Gastrocnemius medialis (tissue), 4 donors: ENCODE results near the gene MAN1B1. TPM values are rescaled to one million over a fixed set of nuclear protein-coding genes. Genes with fewer than 3 reads are reported as not detected.

Source experiments
- ATAC-seq, 2 donors: fragments of 150-250 bp; one replicate each; pipeline ENCODE4 v1.9.1; 2016
- DNase-seq, 2 donors: peaks; one replicate each; pipeline ENCODE4 v3.0.0-alpha.2; 2019
- H3K27ac ChIP-seq, 4 donors: fragments of 200-600 bp; sonication (generic); 1 replicate in 1 of 4; 2 replicates in 3 of 4; pipeline ENCODE4 v1.5.1; 2016 to 2018; ENCODE audit warnings: mild to moderate bottlenecking in 2 of 4, moderate library complexity in 1 of 4
- H3K27me3 ChIP-seq, 3 donors: fragments of 200-600 bp; sonication (generic) in 2 of 3; 1 replicate in 1 of 3; 2 replicates in 2 of 3; pipeline versions ENCODE4 v1.5.1 to v1.6.0; 2016 to 2019; ENCODE audit warnings: mild to moderate bottlenecking in 1 of 3, moderate library complexity in 1 of 3
- H3K36me3 ChIP-seq, 2 donors: fragments of 200-600 bp; sonication (generic) in 1 of 2; one replicate each; pipeline ENCODE4 v1.5.1; 2017 to 2018
- H3K4me1 ChIP-seq, 2 donors: fragments of 200-600 bp; sonication (generic) in 1 of 2; one replicate each; pipeline ENCODE4 v1.5.1; 2016 to 2017; ENCODE audit warnings: mild to moderate bottlenecking in 2 of 2
- H3K4me3 ChIP-seq, 4 donors: fragments of 200-600 bp; sonication (generic) in 3 of 4; 1 replicate in 1 of 4; 2 replicates in 3 of 4; pipeline ENCODE4 v1.5.1; 2016 to 2019; ENCODE audit warnings: mild to moderate bottlenecking in 2 of 4
- H3K9me3 ChIP-seq, 3 donors: fragments of 200-600 bp; sonication (generic) in 2 of 3; 1 replicate in 1 of 3; 2 replicates in 2 of 3; pipeline ENCODE4 v1.5.1; 2016 to 2019
- POLR2A ChIP-seq, 2 donors: fragments of 450-650 bp; IDR thresholded peaks; one replicate each; pipeline ENCODE4 v1.6.1; 2017; ENCODE audit warnings: antibody characterized with exemption in 2 of 2, mild to moderate bottlenecking in 2 of 2, moderate library complexity in 2 of 2
- in situ Hi-C, 4 donors: fragments of 200-750 bp; cut with MboI; loops; one replicate each; pipeline versions ENCODE4 v1.15.0 to v1.8.0; 2017; ENCODE audit warnings: low sequenced_read_pairs in 4 of 4
- intact Hi-C: fragments of 100-400 bp; cut with DNase I; formaldehyde crosslinking; loops from one replicate; pipeline ENCODE4 v1.15.1; 2023; ENCODE audit warnings: low total_unique reads
- total RNA-seq, 4 donors: library from RNA; depleted of rRNA; stranded (reverse); fragments of >200 nt; gene quantifications; one replicate each; pipeline versions ENCODE4 v1.1.0 to v1.2.3, GENCODE V29; 2016
- TF ChIP-seq, protein P1 (sequence below), 5 experiments: fragments of 450-650 bp in 3 of 5; fragments of 200-600 bp in 2 of 5; sonication (generic) in 2 of 5; IDR thresholded peaks in 4 of 5; conservative IDR thresholded peaks in 1 of 5; 1 replicate in 4 of 5; 2 replicates in 1 of 5; pipeline ENCODE4 v1.5.1; 2016 to 2019; ENCODE audit warnings: antibody characterized with exemption in 5 of 5, mild to moderate bottlenecking in 3 of 5, moderate library complexity in 3 of 5

MAN1B1 gene
- total RNA-seq, 4 donors from 2014 or later = 15.9 to 31.9 (median 21.1) TPM

- ATAC-seq (no peak), DNase-seq (no peak)
- Histone ChIP-seq H3K27ac (no peak overlapping the region), H3K4me3 (peak overlapping the region; percentile 62 to 88 (median 78)), H3K27me3 (peaks cover 15 to 24% (median 18%) of the 10 kb centered on the region in 3 donors), H3K4me1 (peaks cover 12 to 17% of the 10 kb centered on the region in 2 donors), H3K9me3 (no peaks in the 10 kb centered on the region), H3K36me3 (no peaks in the 10 kb centered on the region)
- in situ Hi-C loops (loop anchor here in 2 of 4 donors (10.0 kb wide), 2 partner anchors 86 to 96 kb away; partner anchors contain the start of genes CYSRT1 (in 1 of the 2), RNF208 (in 1 of the 2) and RNF224 (in 1 of the 2)), intact Hi-C loops (no loop called here)
- TF ChIP-seq, protein P1, sequence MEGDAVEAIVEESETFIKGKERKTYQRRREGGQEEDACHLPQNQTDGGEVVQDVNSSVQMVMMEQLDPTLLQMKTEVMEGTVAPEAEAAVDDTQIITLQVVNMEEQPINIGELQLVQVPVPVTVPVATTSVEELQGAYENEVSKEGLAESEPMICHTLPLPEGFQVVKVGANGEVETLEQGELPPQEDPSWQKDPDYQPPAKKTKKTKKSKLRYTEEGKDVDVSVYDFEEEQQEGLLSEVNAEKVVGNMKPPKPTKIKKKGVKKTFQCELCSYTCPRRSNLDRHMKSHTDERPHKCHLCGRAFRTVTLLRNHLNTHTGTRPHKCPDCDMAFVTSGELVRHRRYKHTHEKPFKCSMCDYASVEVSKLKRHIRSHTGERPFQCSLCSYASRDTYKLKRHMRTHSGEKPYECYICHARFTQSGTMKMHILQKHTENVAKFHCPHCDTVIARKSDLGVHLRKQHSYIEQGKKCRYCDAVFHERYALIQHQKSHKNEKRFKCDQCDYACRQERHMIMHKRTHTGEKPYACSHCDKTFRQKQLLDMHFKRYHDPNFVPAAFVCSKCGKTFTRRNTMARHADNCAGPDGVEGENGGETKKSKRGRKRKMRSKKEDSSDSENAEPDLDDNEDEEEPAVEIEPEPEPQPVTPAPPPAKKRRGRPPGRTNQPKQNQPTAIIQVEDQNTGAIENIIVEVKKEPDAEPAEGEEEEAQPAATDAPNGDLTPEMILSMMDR (IDR thresholded peaks at IDR 0.05 in 4 of 5, conservative IDR thresholded peaks at IDR 0.05 in 1 of 5) = no peak
- TF ChIP-seq POLR2A (IDR thresholded peaks at IDR 0.05) = no peak
These were observed 41.5 kb downstream of the MAN1B1 start for GRCh38 chr9:137128158-137128861.

DNA sequence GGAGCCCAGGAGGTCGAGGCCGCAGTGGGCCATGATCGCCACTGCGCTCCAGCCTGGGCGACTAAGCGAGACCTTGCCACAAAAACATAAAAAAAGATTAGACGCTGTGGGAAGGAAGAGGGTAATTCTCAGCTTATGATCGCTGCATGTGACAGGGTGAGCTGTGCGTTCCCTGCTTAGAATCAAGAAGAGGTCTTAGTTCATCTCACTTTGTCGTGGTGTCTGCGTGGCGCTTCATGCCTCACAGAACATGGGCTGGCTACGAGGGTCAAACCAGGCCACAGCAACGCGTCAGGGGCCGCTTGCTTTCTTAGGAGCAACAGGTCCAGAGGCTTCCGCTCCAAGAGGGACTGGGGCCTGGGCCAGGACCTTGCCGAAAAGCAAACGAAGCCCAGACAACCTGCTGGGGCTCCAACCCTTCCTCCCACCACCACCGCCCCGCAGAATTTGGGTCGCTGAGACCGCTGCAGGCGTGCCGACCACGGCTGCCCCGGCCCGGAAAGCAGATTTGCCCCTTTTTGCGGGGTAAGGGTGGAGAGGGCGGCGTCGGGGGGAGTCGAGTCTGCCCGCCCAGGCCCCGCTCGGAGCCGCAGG, 42.2 kb downstream of the MAN1B1 start:
- H3K4me3 ChIP-seq = peak overlapping the region; percentile 62 to 88 (median 78)
- TF ChIP-seq, protein P1 (IDR thresholded peaks at IDR 0.05 in 4 of 5, conservative IDR thresholded peaks at IDR 0.05 in 1 of 5) = no peak
- no peak for TF ChIP-seq POLR2A (IDR thresholded peaks at IDR 0.05)
- peak overlapping the region in 3 of 4 donors; percentile 49 to 54 (median 54) for H3K27ac ChIP-seq
- ATAC-seq = peak in 1 of 2 donors; percentile 34
- peaks cover 12 to 17% of the 10 kb centered on the region in 2 donors for H3K4me1 ChIP-seq
- intact Hi-C loops = no loop called here
- in situ Hi-C loops = loop anchor here in 2 of 4 donors (10.0 kb wide), 2 partner anchors 86 to 96 kb away; partner anchors contain the start of genes CYSRT1 (in 1 of the 2), RNF208 (in 1 of the 2) and RNF224 (in 1 of the 2)
- no peak for DNase-seq
- H3K27me3 ChIP-seq = peaks cover 16 to 24% (median 24%) of the 10 kb centered on the region in 3 donors
- no peaks in the 10 kb centered on the region for H3K9me3 ChIP-seq
- no peaks in the 10 kb centered on the region for H3K36me3 ChIP-seq

GRCh38 chr9:137129456-137130175, 42.8 kb downstream of the MAN1B1 start:
- Histone ChIP-seq H3K4me1 (peaks cover 12 to 17% of the 10 kb centered on the region in 2 donors), H3K27me3 (peaks cover 22 to 30% (median 28%) of the 10 kb centered on the region in 3 donors), H3K4me3 (peak overlapping the region; percentile 62 to 88 (median 78)), H3K27ac (peak overlapping the region in 3 of 4 donors; percentile 49 to 54 (median 54)), H3K36me3 (no peaks in the 10 kb centered on the region), H3K9me3 (no peaks in the 10 kb centered on the region)
- intact Hi-C loops (no loop called here), in situ Hi-C loops (loop anchor here in 2 of 4 donors (10.0 kb wide), 2 partner anchors 85 to 95 kb away; partner anchors contain the start of genes CYSRT1 (in 1 of the 2), RNF208 (in 1 of the 2) and RNF224 (in 1 of the 2))
- no peak for TF ChIP-seq POLR2A (IDR thresholded peaks at IDR 0.05)
- TF ChIP-seq, protein P1 (IDR thresholded peaks at IDR 0.05 in 4 of 5, conservative IDR thresholded peaks at IDR 0.05 in 1 of 5) = no peak
- ATAC-seq (peak; percentile 93 to 96), DNase-seq (peak; percentile 63 to 72)

GRCh38 chr9:137130176-137130755, 43.5 kb downstream of the MAN1B1 start:
- no peak for DNase-seq
- no peaks in the 10 kb centered on the region for H3K9me3 ChIP-seq
- H3K4me3 ChIP-seq = peak overlapping the region; percentile 62 to 88 (median 78)
- ATAC-seq = no peak
- intact Hi-C loops = no loop called here
- peaks cover 28 to 32% (median 30%) of the 10 kb centered on the region in 3 donors for H3K27me3 ChIP-seq
- H3K36me3 ChIP-seq = no peaks in the 10 kb centered on the region
- no peak for TF ChIP-seq POLR2A (IDR thresholded peaks at IDR 0.05)
- TF ChIP-seq, protein P1 (IDR thresholded peaks at IDR 0.05 in 4 of 5, conservative IDR thresholded peaks at IDR 0.05 in 1 of 5) = no peak
- peaks cover 12 to 17% of the 10 kb centered on the region in 2 donors for H3K4me1 ChIP-seq
- H3K27ac ChIP-seq = no peak overlapping the region
- in situ Hi-C loops = no loop called here
